Measurements from ENCODE around the gene DEXI.

The DEXI gene

DNA sequence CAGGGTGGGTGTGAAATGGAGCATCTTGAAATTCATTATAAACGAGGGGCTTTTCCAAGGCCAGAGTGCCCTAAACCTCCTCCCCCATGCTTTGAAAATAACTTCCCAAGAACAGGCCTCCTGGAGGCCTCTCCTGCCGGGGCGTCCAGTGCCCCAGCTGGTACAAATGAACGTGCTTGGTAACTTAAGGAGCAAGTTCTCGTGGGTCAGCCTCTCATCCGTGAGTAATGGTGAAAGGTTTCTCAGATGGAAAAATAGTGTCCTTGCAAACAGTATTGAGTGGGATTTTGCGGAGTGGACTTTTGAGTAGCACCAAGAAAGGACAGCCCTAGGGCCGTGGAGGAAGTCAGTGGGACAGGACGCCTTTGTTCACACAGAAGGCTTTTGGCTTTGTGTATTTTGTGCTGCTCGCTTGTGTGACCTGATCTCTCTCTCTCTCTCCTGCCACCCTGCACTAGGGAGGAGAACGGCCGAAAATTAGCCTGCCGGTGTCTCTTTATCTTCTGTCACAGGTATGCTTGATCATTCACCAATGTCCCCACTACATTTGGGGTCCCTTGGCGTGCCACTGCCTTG lies 36.7 kb upstream of the DEXI start:
- Histone ChIP-seq H2BK12ac (ENCODE audit: low read length) (no peak overlapping the region), H3K9me3 (ENCODE audit: insufficient read depth, low read depth, low read length) (no peaks in the 10 kb centered on the region), H2AK5ac (ENCODE audit: low read length) (no peak overlapping the region), H2BK5ac (ENCODE audit: low read depth, low read length, poor library complexity) (no peak overlapping the region), H3K4ac (ENCODE audit: low read depth, low read length) (no peak overlapping the region), H3K27me3 (ENCODE audit: insufficient read depth, low read length) (no peaks in the 10 kb centered on the region), H4K12ac (ENCODE audit: low read depth, low read length) (no peak overlapping the region), H3K27ac (ENCODE audit: low read depth, low read length) (no peak overlapping the region), H4K8ac (ENCODE audit: low read depth, low read length) (no peak overlapping the region), H2BK120ac (ENCODE audit: insufficient read depth, low read length, poor library complexity) (no peak overlapping the region), H3K79me1 (ENCODE audit: low read length) (peaks cover 5% of the 10 kb centered on the region), H3K9ac (ENCODE audit: low read length) (no peak overlapping the region), H3K23ac (ENCODE audit: low read length) (no peak overlapping the region), H3K4me1 (ENCODE audit: control insufficient read depth in 1 of 2, insufficient read depth in 2 of 2, low read length in 2 of 2) (peaks cover 16 to 26% of the 10 kb centered on the region in 2 experiments), H3K4me2 (ENCODE audit: low read length) (no peak overlapping the region), H3K18ac (ENCODE audit: low read length) (no peak overlapping the region), H3K14ac (ENCODE audit: low read length) (no peak overlapping the region), H2AFZ (ENCODE audit: insufficient read depth, low read length, poor library complexity) (no peak overlapping the region), H3K79me2 (ENCODE audit: control insufficient read depth, insufficient read depth, low read length, poor library complexity) (no peaks in the 10 kb centered on the region), H3K36me3 (ENCODE audit: control insufficient read depth in 1 of 2, insufficient read depth in 2 of 2, low read length in 2 of 2) (peaks cover 7 to 11% of the 10 kb centered on the region in 2 experiments), H3K4me3 (ENCODE audit: low read depth, low read length) (no peak overlapping the region), H4K91ac (ENCODE audit: low read depth, low read length) (no peak overlapping the region)
- no CpG with 5 or more reads among the region's 14 CpGs for WGBS (ENCODE audit: extremely low coverage, insufficient coverage, insufficient read length)
- no peak for DNase-seq

DNA sequence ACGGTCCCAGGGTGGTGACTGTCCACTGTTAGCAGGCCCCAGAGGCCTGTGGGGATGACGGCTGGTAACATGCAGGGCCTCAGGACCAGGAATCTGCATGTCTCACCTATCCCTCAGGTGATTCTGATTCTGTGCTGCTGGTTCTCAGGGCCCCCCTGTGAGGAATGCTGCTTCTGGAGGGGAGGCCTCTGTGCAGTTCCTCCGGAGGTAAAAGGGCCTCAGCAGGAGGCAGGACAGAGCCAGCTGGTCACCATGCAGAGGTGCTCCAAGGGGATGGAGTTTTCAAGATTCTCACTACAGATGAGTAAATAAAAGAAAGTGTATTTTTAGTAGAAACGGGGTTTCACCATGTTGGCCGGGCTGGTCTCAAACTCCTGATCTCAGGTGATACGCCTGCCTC lies 35.9 kb upstream of the DEXI start:
- H3K27ac ChIP-seq (ENCODE audit: low read depth, low read length): no peak overlapping the region
- no peak overlapping the region for H2AFZ ChIP-seq (ENCODE audit: insufficient read depth, low read length, poor library complexity)
- H3K18ac ChIP-seq (ENCODE audit: low read length): no peak overlapping the region
- H3K9ac ChIP-seq (ENCODE audit: low read length): no peak overlapping the region
- no peak overlapping the region for H4K8ac ChIP-seq (ENCODE audit: low read depth, low read length)
- H2BK120ac ChIP-seq (ENCODE audit: insufficient read depth, low read length, poor library complexity): no peak overlapping the region
- no peak overlapping the region for H2BK5ac ChIP-seq (ENCODE audit: low read depth, low read length, poor library complexity)
- peaks cover 14 to 21% of the 10 kb centered on the region in 2 experiments for H3K4me1 ChIP-seq (ENCODE audit: control insufficient read depth in 1 of 2, insufficient read depth in 2 of 2, low read length in 2 of 2)
- no CpG with 5 or more reads among the region's 6 CpGs for WGBS (ENCODE audit: extremely low coverage, insufficient coverage, insufficient read length)
- no peak for DNase-seq
- H3K4me3 ChIP-seq (ENCODE audit: low read depth, low read length): no peak overlapping the region
- H4K12ac ChIP-seq (ENCODE audit: low read depth, low read length): no peak overlapping the region
- peaks cover 5% of the 10 kb centered on the region for H3K79me1 ChIP-seq (ENCODE audit: low read length)
- no peak overlapping the region for H2AK5ac ChIP-seq (ENCODE audit: low read length)
- no peak overlapping the region for H4K91ac ChIP-seq (ENCODE audit: low read depth, low read length)
- peak overlapping the region; percentile 3 for H3K14ac ChIP-seq (ENCODE audit: low read length)
- no peak overlapping the region for H3K4ac ChIP-seq (ENCODE audit: low read depth, low read length)
- H3K23ac ChIP-seq (ENCODE audit: low read length): no peak overlapping the region
- peaks cover 7 to 8% of the 10 kb centered on the region in 2 experiments for H3K36me3 ChIP-seq (ENCODE audit: control insufficient read depth in 1 of 2, insufficient read depth in 2 of 2, low read length in 2 of 2)
- H2BK12ac ChIP-seq (ENCODE audit: low read length): no peak overlapping the region
- no peaks in the 10 kb centered on the region for H3K79me2 ChIP-seq (ENCODE audit: control insufficient read depth, insufficient read depth, low read length, poor library complexity)
- no peak overlapping the region for H3K4me2 ChIP-seq (ENCODE audit: low read length)
- no peaks in the 10 kb centered on the region for H3K27me3 ChIP-seq (ENCODE audit: insufficient read depth, low read length)
- H3K9me3 ChIP-seq (ENCODE audit: insufficient read depth, low read depth, low read length): no peaks in the 10 kb centered on the region

DNA sequence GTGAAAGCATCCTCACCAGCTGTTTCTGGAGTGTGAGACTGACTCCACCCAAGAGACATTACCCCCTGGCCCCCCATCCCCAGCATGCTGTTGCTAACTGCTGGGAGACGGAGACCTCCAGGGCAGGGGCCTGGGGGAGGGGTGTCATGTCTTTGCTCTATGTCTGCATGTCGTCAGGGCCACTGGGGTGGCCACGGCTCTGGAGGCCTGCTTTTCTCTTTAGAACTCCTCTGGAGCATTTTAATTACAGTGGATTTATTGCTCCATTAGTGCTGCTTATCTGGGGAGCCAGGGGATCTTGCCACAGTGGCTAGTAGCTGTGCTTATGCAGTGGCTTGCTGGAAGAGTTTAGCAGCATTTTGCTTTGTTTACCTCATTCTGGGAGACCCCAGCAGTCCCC lies 34.4 kb upstream of the DEXI start:
- Histone ChIP-seq H3K27me3 (ENCODE audit: insufficient read depth, low read length) (no peaks in the 10 kb centered on the region), H3K79me2 (ENCODE audit: control insufficient read depth, insufficient read depth, low read length, poor library complexity) (no peaks in the 10 kb centered on the region), H4K91ac (ENCODE audit: low read depth, low read length) (no peak overlapping the region), H3K23ac (ENCODE audit: low read length) (no peak overlapping the region), H2BK5ac (ENCODE audit: low read depth, low read length, poor library complexity) (peak overlapping the region; percentile 34), H3K4me3 (ENCODE audit: low read depth, low read length) (no peak overlapping the region), H3K4ac (ENCODE audit: low read depth, low read length) (no peak overlapping the region), H3K4me1 (ENCODE audit: control insufficient read depth in 1 of 2, insufficient read depth in 2 of 2, low read length in 2 of 2) (peaks cover 21 to 26% of the 10 kb centered on the region in 2 experiments), H3K18ac (ENCODE audit: low read length) (no peak overlapping the region), H3K9me3 (ENCODE audit: insufficient read depth, low read depth, low read length) (no peaks in the 10 kb centered on the region), H4K12ac (ENCODE audit: low read depth, low read length) (no peak overlapping the region), H3K27ac (ENCODE audit: low read depth, low read length) (peak overlapping the region; percentile 36), H2BK12ac (ENCODE audit: low read length) (no peak overlapping the region), H2AK5ac (ENCODE audit: low read length) (no peak overlapping the region), H2BK120ac (ENCODE audit: insufficient read depth, low read length, poor library complexity) (no peak overlapping the region), H3K4me2 (ENCODE audit: low read length) (no peak overlapping the region), H3K9ac (ENCODE audit: low read length) (no peak overlapping the region), H4K8ac (ENCODE audit: low read depth, low read length) (no peak overlapping the region), H3K36me3 (ENCODE audit: control insufficient read depth in 1 of 2, insufficient read depth in 2 of 2, low read length in 2 of 2) (peaks cover 11 to 12% of the 10 kb centered on the region in 2 experiments), H3K14ac (ENCODE audit: low read length) (no peak overlapping the region), H3K79me1 (ENCODE audit: low read length) (peaks cover 11% of the 10 kb centered on the region), H2AFZ (ENCODE audit: insufficient read depth, low read length, poor library complexity) (no peak overlapping the region)
- DNase-seq: no peak
- no CpG with 5 or more reads among the region's 3 CpGs for WGBS (ENCODE audit: extremely low coverage, insufficient coverage, insufficient read length)

DNA sequence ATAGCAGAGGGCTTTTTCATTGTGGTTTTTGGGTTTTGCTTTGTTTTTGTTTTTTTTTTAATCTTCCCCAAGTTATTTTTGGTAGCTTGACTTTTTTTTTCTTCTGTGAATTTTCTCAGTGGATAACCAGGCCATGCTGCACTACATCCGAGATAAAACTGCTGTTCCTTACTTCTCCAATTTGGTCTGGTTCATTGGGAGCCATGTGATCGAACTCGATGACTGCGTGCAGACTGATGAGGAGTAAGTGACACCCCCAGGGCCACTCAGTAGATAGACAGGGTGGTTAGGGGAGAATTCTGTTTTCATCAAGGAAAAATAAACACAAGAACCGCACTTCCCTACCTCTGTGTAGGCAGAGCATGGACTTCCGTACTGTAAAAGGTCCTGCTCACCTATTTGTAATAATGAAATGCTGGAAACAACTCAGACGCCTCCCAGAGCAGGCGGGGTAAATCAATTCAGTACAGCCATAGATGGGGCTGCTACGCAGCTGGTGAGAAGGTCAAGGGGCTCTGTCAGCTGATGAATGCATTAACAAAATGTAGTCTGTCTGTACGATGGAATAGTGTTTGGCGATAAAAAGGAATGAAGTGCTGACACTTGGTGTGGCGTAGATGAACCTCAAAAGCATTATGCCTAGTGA lies 30.7 kb upstream of the DEXI start:
- no peaks in the 10 kb centered on the region for H3K27me3 ChIP-seq (ENCODE audit: insufficient read depth, low read length)
- H4K8ac ChIP-seq (ENCODE audit: low read depth, low read length): no peak overlapping the region
- no peak overlapping the region for H4K91ac ChIP-seq (ENCODE audit: low read depth, low read length)
- no peak overlapping the region for H3K23ac ChIP-seq (ENCODE audit: low read length)
- H2BK5ac ChIP-seq (ENCODE audit: low read depth, low read length, poor library complexity): peak overlapping the region; percentile 9
- no peak overlapping the region for H3K18ac ChIP-seq (ENCODE audit: low read length)
- H4K12ac ChIP-seq (ENCODE audit: low read depth, low read length): no peak overlapping the region
- H3K36me3 ChIP-seq (ENCODE audit: control insufficient read depth in 1 of 2, insufficient read depth in 2 of 2, low read length in 2 of 2): peaks cover 11 to 16% of the 10 kb centered on the region in 2 experiments
- H3K9me3 ChIP-seq (ENCODE audit: insufficient read depth, low read depth, low read length): no peaks in the 10 kb centered on the region
- no CpG with 5 or more reads among the region's 12 CpGs for WGBS (ENCODE audit: extremely low coverage, insufficient coverage, insufficient read length)
- peaks cover 11% of the 10 kb centered on the region for H3K79me1 ChIP-seq (ENCODE audit: low read length)
- H3K4me1 ChIP-seq (ENCODE audit: control insufficient read depth in 1 of 2, insufficient read depth in 2 of 2, low read length in 2 of 2): peaks cover 17 to 19% of the 10 kb centered on the region in 2 experiments
- no peak overlapping the region for H3K4ac ChIP-seq (ENCODE audit: low read depth, low read length)
- DNase-seq: no peak
- no peak overlapping the region for H3K14ac ChIP-seq (ENCODE audit: low read length)
- H3K4me3 ChIP-seq (ENCODE audit: low read depth, low read length): no peak overlapping the region
- no peak overlapping the region for H2AK5ac ChIP-seq (ENCODE audit: low read length)
- H2BK12ac ChIP-seq (ENCODE audit: low read length): peak overlapping the region; percentile 10
- no peak overlapping the region for H3K27ac ChIP-seq (ENCODE audit: low read depth, low read length)
- no peaks in the 10 kb centered on the region for H3K79me2 ChIP-seq (ENCODE audit: control insufficient read depth, insufficient read depth, low read length, poor library complexity)
- H3K9ac ChIP-seq (ENCODE audit: low read length): no peak overlapping the region
- no peak overlapping the region for H2AFZ ChIP-seq (ENCODE audit: insufficient read depth, low read length, poor library complexity)
- H2BK120ac ChIP-seq (ENCODE audit: insufficient read depth, low read length, poor library complexity): no peak overlapping the region
- no peak overlapping the region for H3K4me2 ChIP-seq (ENCODE audit: low read length)

All from trophoblast cell (in vitro differentiated cells and primary cell).